Measurements from ENCODE around the gene NPB.
A peak's percentile ranks its signal among the peaks of the same experiment; 100 is the strongest.

NPB gene

GRCh38 chr17:81902023-81902652 lies at the start of gene NPB:
TSS of gene NPB (plus strand) at chr17:81902238. CDS start at chr17:81902278, 40 bp downstream.
- no peak for DNase-seq

DNA sequence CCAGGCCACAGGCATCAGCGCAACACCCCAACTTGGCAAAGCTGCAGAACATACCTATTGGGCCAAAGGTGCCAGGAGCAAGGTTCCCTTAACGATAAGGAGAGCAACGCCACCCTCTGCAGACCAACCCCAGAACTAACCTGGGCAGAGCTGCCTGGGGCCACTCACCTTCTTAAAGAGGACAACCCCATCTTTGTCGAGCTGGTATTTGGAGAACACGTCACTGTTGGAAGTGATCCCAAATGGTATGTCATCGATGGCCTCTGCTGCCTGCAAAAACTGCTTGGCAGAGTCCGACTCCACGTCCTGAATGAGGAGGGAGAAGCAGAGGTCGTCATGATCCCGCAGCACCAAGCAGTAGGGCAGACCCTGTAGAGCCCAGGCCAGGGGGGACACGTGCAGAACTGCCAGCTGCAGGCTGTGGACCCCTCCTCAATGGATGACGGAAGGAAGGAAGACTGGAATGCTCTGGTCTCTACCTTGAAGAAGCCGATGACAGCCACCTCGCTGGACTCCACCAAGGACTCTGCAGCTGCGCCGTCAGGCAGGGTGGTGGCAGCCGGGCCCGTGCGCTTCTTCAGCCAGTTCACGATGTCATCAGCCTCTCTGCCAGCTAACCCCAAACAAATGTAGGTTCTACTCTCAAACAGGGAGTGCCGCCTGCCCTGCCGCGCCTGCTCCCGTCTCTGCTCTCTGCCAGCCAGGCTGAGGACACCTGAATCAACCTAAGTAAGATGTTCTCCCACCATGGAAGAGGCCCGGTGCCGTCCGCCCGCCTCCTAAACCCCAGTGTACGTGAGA lies 46.9 kb upstream of the NPB start:
- DNase-seq = no peak

DNA sequence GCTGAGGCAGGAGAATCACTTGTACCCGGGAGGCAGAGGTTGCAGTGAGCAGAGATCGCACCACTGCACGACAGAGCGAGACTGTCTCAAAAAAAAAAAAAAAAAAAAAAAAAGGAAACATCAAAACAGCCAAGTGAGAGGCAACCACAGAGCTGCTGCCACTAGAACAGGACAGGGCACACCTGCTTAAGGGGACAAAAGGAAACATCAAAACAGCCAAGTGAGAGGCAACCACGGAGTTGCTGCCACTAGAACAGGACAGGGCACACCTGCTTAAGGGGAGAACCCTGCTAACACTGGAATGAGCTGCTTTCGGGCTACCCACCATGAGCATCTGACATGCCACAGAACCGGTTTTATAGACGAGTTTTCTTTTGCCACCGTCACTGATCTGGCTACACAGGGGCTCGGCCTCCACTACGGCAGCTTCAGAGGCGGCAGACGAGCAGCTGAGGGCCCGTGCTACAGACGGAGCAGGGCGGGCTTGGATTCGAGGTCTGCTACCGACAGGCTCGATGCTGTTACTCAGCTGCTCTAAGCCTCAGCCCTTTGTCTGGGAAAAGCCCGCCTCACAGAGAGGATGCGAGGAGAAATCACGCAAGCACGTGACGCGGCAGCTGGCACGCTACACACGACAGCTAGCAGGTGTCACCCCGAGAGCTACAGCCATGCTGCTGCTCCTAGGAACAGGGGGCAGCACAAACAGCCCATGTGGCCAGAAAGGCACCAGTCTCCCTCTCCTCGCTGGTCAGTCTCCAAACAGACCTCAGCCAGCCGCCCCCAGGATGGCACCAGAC lies 43.7 kb upstream of the NPB start:
- peak; percentile 33 for DNase-seq

DNA sequence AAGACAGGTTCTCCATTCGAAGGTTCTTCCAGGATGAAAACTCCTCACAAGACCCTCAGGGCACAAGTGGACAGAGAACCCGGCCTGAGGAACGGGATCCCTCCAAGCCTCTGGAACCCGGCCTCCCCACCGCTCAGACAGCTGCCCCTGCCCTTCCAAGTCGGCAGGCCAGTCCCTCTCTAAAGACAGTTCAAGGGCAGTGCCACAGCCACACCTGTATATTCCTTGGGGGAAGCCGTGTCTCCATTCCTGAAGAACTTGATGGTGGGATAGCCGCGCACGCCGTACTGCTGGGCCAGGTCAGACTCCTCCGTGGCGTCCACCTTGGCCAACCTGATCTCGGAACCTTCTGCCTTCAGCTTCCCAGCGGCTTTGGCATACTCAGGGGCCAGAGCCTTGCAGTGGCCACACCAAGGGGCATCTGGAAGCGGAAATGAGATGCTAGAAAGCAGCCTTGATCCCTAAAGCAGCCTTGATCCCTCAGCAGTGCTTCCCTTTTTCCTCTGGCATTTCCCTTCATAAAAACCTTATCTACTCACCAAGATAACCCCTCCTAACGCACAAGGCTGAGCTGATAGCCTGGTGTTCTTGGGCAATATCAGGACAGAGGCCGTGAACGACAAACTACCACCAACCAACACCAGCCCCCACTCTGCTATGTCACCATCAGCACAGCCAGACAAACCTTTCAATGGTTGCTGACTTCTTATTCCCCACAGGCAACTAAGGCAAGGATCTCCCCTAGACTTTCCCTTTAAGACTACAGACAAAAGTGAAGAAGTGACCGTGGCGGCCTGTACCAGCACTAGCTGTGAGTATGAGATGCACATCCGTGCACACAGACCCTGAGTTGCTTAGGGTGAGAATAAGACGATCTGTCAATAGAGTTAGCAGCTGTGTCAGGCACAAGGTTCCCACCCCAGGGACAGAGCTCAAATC lies 42.8 kb upstream of the NPB start:
- DNase-seq = no peak

GRCh38 chr17:81859906-81860755 lies 41.9 kb upstream of the NPB start, which contains the start of gene P4HB:
TSS of gene P4HB (minus strand) at chr17:81860535. CDS start at chr17:81860471, 64 bp downstream.
- no peak for DNase-seq

DNA sequence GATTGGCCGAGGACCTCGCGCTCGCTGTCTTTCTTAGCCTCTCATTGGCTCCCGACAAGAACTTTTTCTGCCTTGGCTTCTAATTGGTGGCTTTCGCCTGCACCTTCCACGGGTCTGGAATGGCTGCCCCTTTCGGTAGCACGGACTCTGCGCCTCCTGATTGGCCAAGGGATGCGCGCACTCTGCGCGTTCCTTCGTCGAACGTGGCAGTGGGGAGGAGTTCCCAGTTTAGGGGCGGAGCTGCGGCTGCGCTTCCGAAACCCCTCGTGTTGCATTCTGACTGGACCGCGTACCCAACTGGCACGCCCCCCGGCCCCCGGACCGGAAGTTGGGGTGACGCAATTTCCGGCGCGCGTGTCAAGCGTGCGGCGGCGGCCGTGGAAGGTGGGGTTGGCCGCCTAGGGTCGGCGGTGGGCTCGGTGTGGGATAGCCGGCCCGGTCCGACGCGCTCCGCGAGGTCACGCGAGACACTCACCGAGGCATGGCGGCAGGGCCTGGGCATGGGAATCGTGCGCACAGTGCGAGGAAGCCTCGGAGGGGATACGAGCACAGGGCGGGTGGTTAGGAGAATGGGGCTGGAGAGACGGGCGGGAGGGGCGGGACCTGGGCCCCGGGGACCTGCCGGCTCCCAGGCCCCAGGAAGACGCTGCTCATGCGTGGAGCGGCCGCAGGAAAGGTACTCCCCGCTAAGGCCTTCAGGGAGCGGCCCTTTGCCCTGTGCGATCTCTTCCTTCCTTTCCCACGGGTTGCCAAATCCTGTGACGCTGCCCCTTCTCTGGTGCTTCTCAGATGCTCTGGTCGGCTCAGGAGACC lies 41.1 kb upstream of the NPB start:
- peak; percentile 100 for DNase-seq

GRCh38 chr17:81863123-81863675 lies 38.8 kb upstream of the NPB start:
- DNase-seq = no peak

DNA sequence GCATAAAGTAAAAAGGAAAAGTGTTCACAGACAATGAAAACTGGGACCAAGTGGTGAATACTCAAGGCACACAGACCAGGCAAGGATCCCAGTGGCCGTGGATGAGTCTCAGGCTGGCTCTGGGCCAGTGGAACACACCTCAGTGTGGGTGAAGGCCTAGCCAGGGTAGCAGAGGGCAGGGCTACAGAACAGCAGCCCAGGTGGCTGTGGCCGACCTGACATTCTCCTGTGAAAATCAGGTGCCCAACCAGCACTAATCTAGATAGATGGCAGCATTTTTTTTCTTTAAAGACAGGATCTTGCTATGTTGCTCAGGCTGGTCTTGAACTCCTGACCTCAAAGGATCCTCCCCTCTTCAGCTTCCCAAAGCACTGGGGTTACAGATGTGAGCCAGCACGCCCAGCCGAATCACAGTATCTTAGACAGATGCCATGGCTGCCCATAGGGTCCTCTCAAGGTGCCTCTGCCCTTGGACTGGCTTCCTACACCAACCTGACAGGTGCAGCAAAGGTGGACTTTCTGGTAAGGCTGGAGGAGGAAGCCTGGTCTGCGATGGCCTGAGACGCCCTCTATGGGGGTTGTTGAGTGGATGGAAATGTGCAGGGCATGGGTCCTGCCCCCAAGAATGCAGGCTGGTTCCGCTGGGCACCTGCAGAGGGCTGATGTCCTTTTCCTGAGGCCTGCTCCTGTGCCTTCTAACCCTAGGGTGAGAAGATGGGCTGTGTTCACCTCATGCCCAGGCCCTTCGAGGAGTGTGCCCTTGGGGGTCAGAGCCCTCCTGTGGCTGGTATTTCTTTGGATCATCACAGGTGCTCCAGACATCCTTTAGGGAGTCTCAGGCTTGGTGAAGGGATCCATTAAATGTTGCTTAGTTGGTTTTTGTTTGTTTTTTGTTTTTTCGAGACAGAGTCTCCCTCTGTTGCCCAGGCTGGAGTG lies 37.9 kb upstream of the NPB start:
- DNase-seq = no peak

DNA sequence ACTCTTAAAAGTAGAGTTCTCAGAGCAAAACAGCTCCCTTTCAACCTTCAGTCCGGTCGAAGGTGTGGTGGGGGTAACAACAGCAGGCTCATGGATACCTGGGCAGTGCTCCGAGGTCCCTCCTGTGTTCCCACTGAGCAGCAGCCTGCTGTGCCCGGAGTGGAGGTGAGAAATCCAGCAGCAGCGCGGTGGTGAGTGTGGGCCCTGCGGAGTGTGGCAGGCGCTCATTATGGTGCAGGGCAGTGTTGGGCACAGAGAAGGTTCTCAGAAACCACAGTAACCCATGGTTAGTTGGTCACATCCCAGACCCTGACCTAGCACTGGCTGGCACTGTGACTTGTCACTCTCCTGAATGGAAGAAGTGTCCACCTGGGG lies 36.7 kb upstream of the NPB start:
- no peak for DNase-seq

- DNase-seq = no peak
These were observed 36.2 kb upstream of the NPB start for GRCh38 chr17:81865733-81866439.

DNA sequence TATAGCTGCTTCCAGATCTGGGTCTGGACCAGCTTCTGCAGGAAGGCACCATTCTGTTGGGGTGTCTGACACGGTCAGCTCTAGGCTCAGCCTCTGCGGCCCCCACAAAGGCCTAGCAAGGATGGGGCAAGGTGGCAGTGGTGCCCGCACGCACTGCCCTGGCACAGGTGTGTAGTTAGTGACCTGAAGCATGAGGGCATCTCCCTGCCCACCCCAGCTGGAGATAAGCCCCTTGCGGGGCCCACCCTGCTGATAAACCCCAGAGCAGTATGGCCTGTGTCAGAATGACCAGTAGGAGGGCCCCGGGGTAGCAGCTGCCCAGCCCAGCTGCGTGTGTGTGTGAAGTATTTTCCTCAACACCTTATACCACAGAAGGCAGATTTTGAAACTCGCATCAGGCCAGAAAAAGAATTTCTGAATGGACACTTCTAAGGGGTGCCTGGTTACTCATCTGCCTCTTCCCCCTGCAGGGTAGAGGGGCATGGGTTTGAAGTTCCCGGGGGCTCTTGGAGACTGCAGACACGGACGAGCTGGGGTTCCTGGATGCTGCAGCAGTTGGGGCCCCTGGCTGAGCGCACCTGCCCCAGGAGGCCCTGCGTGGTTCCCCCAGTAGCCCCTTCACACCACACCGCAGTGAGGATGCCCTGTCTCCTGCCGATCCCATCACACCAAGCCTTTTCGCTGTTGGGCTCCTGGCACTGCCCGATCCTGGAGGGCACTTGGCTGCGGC lies 35.4 kb upstream of the NPB start:
- no peak for DNase-seq

DNA sequence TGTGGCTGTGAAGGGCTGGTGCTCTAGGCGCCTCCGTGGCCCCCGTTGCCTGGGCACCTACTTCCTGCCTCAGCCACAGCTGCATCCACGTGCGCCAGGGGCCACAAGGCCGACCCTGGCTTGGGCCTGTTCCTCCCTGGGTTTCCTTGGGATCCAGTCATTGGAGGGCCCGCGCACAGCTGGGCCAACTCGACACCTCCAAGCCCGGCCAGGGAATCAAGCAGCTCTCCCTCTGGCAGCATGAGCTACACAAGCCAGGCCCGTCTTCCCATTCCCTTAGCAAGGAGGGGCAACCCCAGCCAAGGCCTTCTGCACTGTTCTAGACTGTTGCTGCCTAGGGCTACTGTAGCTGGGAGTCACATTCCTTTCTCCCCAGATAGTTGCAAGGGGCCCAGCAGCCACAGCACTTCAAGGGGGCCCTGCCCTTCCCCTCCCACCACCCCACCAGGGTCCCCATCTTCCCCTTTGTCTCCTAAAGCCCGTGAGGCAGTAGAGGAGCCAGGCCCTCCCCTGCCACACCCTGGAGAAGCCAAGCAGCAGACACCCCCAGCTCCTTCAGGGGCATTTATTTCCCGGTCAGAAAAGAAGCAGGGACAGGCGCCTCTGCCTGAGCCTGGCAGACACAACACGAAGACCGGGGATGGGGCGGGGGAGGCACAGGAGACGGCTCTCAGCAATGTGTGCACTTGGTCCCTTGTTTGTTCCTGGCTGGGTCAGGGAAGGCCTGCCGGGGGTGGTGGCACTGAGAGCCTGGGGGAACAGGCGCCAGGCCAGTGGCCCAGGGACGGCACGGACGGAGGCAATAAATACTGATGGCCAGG lies 34.7 kb upstream of the NPB start:
- DNase-seq = no peak

- no peak for DNase-seq
These were observed 33.9 kb upstream of the NPB start for GRCh38 chr17:81867991-81868673.

GRCh38 chr17:81868674-81869220 lies 33.3 kb upstream of the NPB start:
- no peak for DNase-seq

DNA sequence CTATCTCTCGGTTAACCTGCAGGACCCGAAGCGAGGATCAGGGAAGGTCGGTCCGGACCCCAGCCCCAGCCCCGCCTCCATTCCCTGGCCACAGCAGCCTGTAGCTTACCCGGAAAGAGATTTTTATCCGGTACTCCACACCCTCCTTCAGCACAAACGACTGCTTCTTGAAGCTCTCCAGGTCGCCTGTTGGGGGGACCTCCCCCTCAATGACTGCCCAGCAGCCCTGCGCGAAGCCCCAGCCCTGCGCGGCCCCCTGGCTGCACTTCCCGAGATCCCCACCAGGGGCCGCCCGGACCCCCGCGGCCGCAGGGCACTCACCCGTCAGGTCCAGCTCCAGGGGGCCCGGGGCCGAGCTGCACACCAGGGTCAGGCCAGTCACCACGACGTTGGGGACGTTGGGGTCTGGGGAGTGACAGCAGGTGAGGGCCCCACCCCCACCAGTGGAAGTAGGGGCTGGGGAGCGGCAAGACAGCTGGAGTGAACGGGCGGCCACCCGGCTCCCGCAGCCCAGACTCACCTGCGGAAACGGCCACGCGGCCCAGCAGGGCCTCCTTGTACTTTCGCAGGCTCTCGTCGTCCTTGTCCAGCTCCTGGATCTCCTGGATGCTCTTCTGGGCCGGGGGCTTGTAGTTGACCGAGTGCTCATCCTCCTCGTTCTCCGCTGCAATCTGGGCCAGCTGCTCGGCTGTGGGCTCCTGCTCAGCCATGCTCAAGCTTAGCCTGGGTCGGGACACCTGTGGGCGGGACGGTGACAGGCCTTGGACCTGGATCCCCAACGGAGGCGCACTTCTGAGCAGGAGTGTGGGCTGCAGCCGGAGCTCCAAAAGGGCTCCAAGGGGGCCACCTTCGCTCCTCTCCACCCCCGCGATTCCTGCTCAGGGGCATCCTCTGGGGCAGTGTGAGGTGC lies 32.6 kb upstream of the NPB start:
- DNase-seq = no peak
